Kidney (tissue), 14 donors: ENCODE results near the gene TMEM30A. TPM values are rescaled to one million over a fixed set of nuclear protein-coding genes. Genes with fewer than 3 reads are reported as not detected.

ENCODE experiments used
- DNase-seq, 5 donors: peaks; one replicate each; pipeline ENCODE4 v3.0.0-alpha.2; 2013 to 2020
- FAIRE-seq: peaks from 2 replicates; lab custom pipeline; 2012; peaks lifted over from hg19 to GRCh38; lab: Jason Lieb, UNC
- H3K27ac ChIP-seq, 2 donors: one replicate each; pipeline ENCODE4 v1.7.0; 2013; ENCODE audit warnings: low read depth in 2 of 2, low read length in 2 of 2, inconsistent platforms in 1 of 2
- H3K27me3 ChIP-seq: one replicate; pipeline ENCODE4 v1.7.1; 2013; ENCODE audit warnings: low read length, inconsistent platforms; ENCODE audit not compliant: control insufficient read depth, insufficient read depth
- H3K36me3 ChIP-seq, 3 donors: one replicate each; pipeline versions ENCODE4 v1.7.0 to v1.7.1; 2013; ENCODE audit warnings: low read length in 3 of 3, control low read depth in 1 of 3, inconsistent platforms in 1 of 3; ENCODE audit not compliant: insufficient read depth in 3 of 3, control insufficient read depth in 2 of 3
- H3K4me1 ChIP-seq, 3 donors: one replicate each; pipeline versions ENCODE4 v1.7.0 to v1.7.1; 2013; ENCODE audit warnings: low read length in 3 of 3, inconsistent platforms in 1 of 3, low read depth in 1 of 3; ENCODE audit not compliant: control insufficient read depth in 2 of 3, insufficient read depth in 2 of 3
- H3K4me3 ChIP-seq, 3 donors: one replicate each; pipeline versions ENCODE4 v1.7.0 to v1.8.1; 2013; ENCODE audit warnings: low read length in 3 of 3, control low read depth in 1 of 3, inconsistent platforms in 1 of 3
- H3K9ac ChIP-seq, 3 donors: one replicate each; pipeline versions ENCODE4 v1.7.0 to v1.7.1; 2013; ENCODE audit warnings: low read length in 3 of 3, control low read depth in 1 of 3, inconsistent platforms in 1 of 3
- H3K9me3 ChIP-seq, 3 donors: one replicate each; pipeline versions ENCODE4 v1.7.0 to v1.7.1; 2013; ENCODE audit warnings: low read length in 3 of 3, control low read depth in 1 of 3, inconsistent platforms in 1 of 3; ENCODE audit not compliant: control insufficient read depth in 2 of 3, insufficient read depth in 1 of 3
- intact Hi-C: fragments of 100-400 bp; cut with DNase I; formaldehyde crosslinking; loops from one replicate; pipeline ENCODE4 v1.11.1; 2022
- polyA plus RNA-seq: library from polyadenylated mRNA; stranded (reverse); fragments of 350-450 nt; fragmentation: Illumina TruSeq; extraction: RNeasy Lipid Tissue Mini Kit (QIAGEN cat#74804); gene quantifications from one replicate; pipeline ENCODE4 v1.2.3, GENCODE V29; 2014; ENCODE audit warnings: low read depth, low replicate concordance; ENCODE audit not compliant: insufficient read depth
- total RNA-seq: library from RNA; stranded (reverse); fragmentation: NEBNext Ultra II Directional; extraction: Animal tissue kit (Norgen Biotek cat#: 25700); gene quantifications from one replicate; pipeline ENCODE4 v1.2.1, GENCODE V29; 2021
- TF ChIP-seq, protein P1 (sequence below): IDR thresholded peaks from 3 replicates; pipeline ENCODE4 v1.5.1; 2012; ENCODE audit warnings: mild to moderate bottlenecking, moderate library complexity, borderline replicate concordance; ENCODE audit not compliant: insufficient read depth; ENCODE audit errors: extremely low read depth
- donor health status: control.
- donor health status: control.
- donor health status: control.
- donor health status: control.
- donor health status: control.
- donor health status: DM: yes; HTN: yes; CAD: no.
- donor health status: Normal renal cell carcinoma (clear cell type).

The TMEM30A gene
- total and polyA plus RNA-seq, 2 donors from 2014 or later = 51.0 to 101 TPM

GRCh38 chr6:75213732-75214131 is 70.9 kb downstream of the TMEM30A start:
- Histone ChIP-seq H3K4me1 (peaks cover 0 to 9% (median 3%) of the 10 kb centered on the region in 3 donors), H3K27ac (no peak overlapping the region), H3K36me3 (no peaks in the 10 kb centered on the region), H3K9me3 (no peaks in the 10 kb centered on the region), H3K9ac (no peak overlapping the region), H3K4me3 (no peak overlapping the region), H3K27me3 (peaks cover under 1% of the 10 kb centered on the region)
- FAIRE-seq (no peak), DNase-seq (no peak)
- intact Hi-C loops = loop anchor here (10.0 kb wide), 1 partner anchor 1129 kb away; no protein-coding TSS in a partner anchor
- TF ChIP-seq, protein P1, sequence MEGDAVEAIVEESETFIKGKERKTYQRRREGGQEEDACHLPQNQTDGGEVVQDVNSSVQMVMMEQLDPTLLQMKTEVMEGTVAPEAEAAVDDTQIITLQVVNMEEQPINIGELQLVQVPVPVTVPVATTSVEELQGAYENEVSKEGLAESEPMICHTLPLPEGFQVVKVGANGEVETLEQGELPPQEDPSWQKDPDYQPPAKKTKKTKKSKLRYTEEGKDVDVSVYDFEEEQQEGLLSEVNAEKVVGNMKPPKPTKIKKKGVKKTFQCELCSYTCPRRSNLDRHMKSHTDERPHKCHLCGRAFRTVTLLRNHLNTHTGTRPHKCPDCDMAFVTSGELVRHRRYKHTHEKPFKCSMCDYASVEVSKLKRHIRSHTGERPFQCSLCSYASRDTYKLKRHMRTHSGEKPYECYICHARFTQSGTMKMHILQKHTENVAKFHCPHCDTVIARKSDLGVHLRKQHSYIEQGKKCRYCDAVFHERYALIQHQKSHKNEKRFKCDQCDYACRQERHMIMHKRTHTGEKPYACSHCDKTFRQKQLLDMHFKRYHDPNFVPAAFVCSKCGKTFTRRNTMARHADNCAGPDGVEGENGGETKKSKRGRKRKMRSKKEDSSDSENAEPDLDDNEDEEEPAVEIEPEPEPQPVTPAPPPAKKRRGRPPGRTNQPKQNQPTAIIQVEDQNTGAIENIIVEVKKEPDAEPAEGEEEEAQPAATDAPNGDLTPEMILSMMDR = no peak

DNA sequence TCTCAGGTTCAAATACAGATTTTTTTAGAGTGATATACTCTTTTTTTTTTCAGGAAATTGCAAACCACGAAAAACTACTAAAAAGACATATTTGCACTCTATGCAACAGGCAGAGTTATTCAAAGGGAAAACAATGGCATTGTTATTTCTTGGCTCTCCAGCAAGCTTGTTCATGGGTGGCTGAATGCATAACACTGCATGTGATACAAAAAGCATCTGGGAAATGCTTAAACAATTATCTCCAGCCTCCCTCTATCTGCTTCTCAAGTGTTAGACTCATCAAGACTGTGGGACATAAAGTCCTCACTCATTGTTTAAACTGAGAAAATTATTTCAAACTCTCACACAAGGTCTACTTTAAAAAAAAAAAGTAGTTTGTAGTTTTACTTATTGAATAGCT is 71.5 kb downstream of the TMEM30A start:
- FAIRE-seq = no peak
- intact Hi-C loops = loop anchor here (10.0 kb wide), 1 partner anchor 1128 kb away; no protein-coding TSS in a partner anchor

GRCh38 chr6:75211920-75212590 is 72.5 kb downstream of the TMEM30A start:
- Histone ChIP-seq H3K9ac (no peak overlapping the region), H3K4me3 (no peak overlapping the region), H3K9me3 (no peaks in the 10 kb centered on the region), H3K27me3 (peaks cover 5% of the 10 kb centered on the region), H3K27ac (peak overlapping the region in 1 of 2 donors; percentile 56), H3K36me3 (no peaks in the 10 kb centered on the region), H3K4me1 (peaks cover 0 to 10% (median 8%) of the 10 kb centered on the region in 3 donors)
- no peak for FAIRE-seq
- DNase-seq = no peak
- intact Hi-C loops = loop anchor here (10.0 kb wide), 1 partner anchor 1127 kb away; no protein-coding TSS in a partner anchor
- TF ChIP-seq, protein P1 = no peak

More for the DNA sequence above, 71.5 kb downstream of the TMEM30A start:
- Histone ChIP-seq H3K27me3 (peaks cover 5% of the 10 kb centered on the region), H3K27ac (no peak overlapping the region), H3K9me3 (no peaks in the 10 kb centered on the region), H3K4me1 (peaks cover 0 to 12% (median 6%) of the 10 kb centered on the region in 3 donors), H3K4me3 (no peak overlapping the region), H3K36me3 (no peaks in the 10 kb centered on the region), H3K9ac (no peak overlapping the region)
- DNase-seq = no peak
- TF ChIP-seq, protein P1 = no peak
